KOPT-K1 (cell line): Measurements from ENCODE around the gene STARD4.
A peak's percentile ranks its signal among the peaks of the same experiment; 100 is the strongest.

Source experiments
- H3K27ac ChIP-seq: fragments of 200-600 bp; sonication (generic); 2 replicates; pipeline ENCODE4 v1.5.1; 2016; ENCODE audit warnings: antibody characterized with exemption, mild to moderate bottlenecking, low read depth, low read length; ENCODE audit not compliant: poor library complexity, severe bottlenecking
- H3K36me3 ChIP-seq: fragments of 200-600 bp; sonication (generic); 2 replicates; pipeline ENCODE4 v1.5.1; 2017; ENCODE audit warnings: antibody characterized with exemption, mild to moderate bottlenecking, low read length, moderate library complexity; ENCODE audit not compliant: insufficient read depth
- H3K9me3 ChIP-seq: fragments of 200-600 bp; sonication (generic); 2 replicates; pipeline ENCODE4 v1.5.1; 2017; ENCODE audit warnings: antibody characterized with exemption, low read length, mild to moderate bottlenecking; ENCODE audit not compliant: insufficient read depth, poor library complexity, severe bottlenecking

The STARD4 gene

GRCh38 chr5:111545031-111545430 lies 32.7 kb upstream of the STARD4 start:
- H3K9me3 ChIP-seq = no peaks in the 10 kb centered on the region
- no peak overlapping the region for H3K27ac ChIP-seq
- H3K36me3 ChIP-seq = no peaks in the 10 kb centered on the region

GRCh38 chr5:111537141-111538024 lies 25.0 kb upstream of the STARD4 start:
- Histone ChIP-seq H3K27ac (no peak overlapping the region), H3K9me3 (no peaks in the 10 kb centered on the region), H3K36me3 (no peaks in the 10 kb centered on the region)

- no peaks in the 10 kb centered on the region for H3K9me3 ChIP-seq
- no peaks in the 10 kb centered on the region for H3K36me3 ChIP-seq
- H3K27ac ChIP-seq = no peak overlapping the region
These were observed 23.7 kb upstream of the STARD4 start for GRCh38 chr5:111535879-111536549.

GRCh38 chr5:111532886-111533582 lies 20.7 kb upstream of the STARD4 start:
- Histone ChIP-seq H3K27ac (no peak overlapping the region), H3K36me3 (no peaks in the 10 kb centered on the region), H3K9me3 (no peaks in the 10 kb centered on the region)

GRCh38 chr5:111530298-111530740 lies 18.0 kb upstream of the STARD4 start:
- Histone ChIP-seq H3K9me3 (no peaks in the 10 kb centered on the region), H3K27ac (peak overlapping the region; percentile 56), H3K36me3 (no peaks in the 10 kb centered on the region)

- H3K36me3 ChIP-seq = no peaks in the 10 kb centered on the region
- no peak overlapping the region for H3K27ac ChIP-seq
- H3K9me3 ChIP-seq = no peaks in the 10 kb centered on the region
These were observed 15.7 kb upstream of the STARD4 start for GRCh38 chr5:111528056-111528455.

- no peaks in the 10 kb centered on the region for H3K9me3 ChIP-seq
- no peak overlapping the region for H3K27ac ChIP-seq
- no peaks in the 10 kb centered on the region for H3K36me3 ChIP-seq
These were observed 8.6 kb upstream of the STARD4 start for GRCh38 chr5:111520908-111521307.

GRCh38 chr5:111518777-111519176 lies 6.4 kb upstream of the STARD4 start:
- Histone ChIP-seq H3K9me3 (no peaks in the 10 kb centered on the region), H3K36me3 (no peaks in the 10 kb centered on the region), H3K27ac (no peak overlapping the region)

- H3K36me3 ChIP-seq = no peaks in the 10 kb centered on the region
- H3K9me3 ChIP-seq = no peaks in the 10 kb centered on the region
- H3K27ac ChIP-seq = no peak overlapping the region
These were observed 5.6 kb upstream of the STARD4 start for GRCh38 chr5:111517853-111518501.

GRCh38 chr5:111514087-111514486 lies 1.8 kb upstream of the STARD4 start:
- H3K27ac ChIP-seq = peak overlapping the region; percentile 98
- H3K9me3 ChIP-seq = no peaks in the 10 kb centered on the region
- no peaks in the 10 kb centered on the region for H3K36me3 ChIP-seq

GRCh38 chr5:111513131-111513520 lies 791 bp upstream of the STARD4 start:
- H3K27ac ChIP-seq = peak overlapping the region; percentile 98
- 0 out of 2 replicates have a peak, but pooled peaks cover 4% of the 10 kb centered on the region for H3K36me3 ChIP-seq
- H3K9me3 ChIP-seq = no peaks in the 10 kb centered on the region

- peaks cover 7% of the 10 kb centered on the region; the same call in 1 of the 2 replicates for H3K36me3 ChIP-seq
- no peaks in the 10 kb centered on the region for H3K9me3 ChIP-seq
- peak overlapping the region; percentile 98 for H3K27ac ChIP-seq
These were observed 432 bp downstream of the STARD4 start for GRCh38 chr5:111511831-111512374.

GRCh38 chr5:111511174-111511830 lies 1.0 kb downstream of the STARD4 start:
- Histone ChIP-seq H3K9me3 (no peaks in the 10 kb centered on the region), H3K27ac (peak overlapping the region; percentile 98), H3K36me3 (peaks cover 13% of the 10 kb centered on the region; the same call in 1 of the 2 replicates)

GRCh38 chr5:111509119-111509518 lies 3.2 kb downstream of the STARD4 start:
- H3K36me3 ChIP-seq = peaks cover 34% of the 10 kb centered on the region
- H3K27ac ChIP-seq = no peak overlapping the region
- no peaks in the 10 kb centered on the region for H3K9me3 ChIP-seq
